Measurements from ENCODE around the gene DLG2.

DNA sequence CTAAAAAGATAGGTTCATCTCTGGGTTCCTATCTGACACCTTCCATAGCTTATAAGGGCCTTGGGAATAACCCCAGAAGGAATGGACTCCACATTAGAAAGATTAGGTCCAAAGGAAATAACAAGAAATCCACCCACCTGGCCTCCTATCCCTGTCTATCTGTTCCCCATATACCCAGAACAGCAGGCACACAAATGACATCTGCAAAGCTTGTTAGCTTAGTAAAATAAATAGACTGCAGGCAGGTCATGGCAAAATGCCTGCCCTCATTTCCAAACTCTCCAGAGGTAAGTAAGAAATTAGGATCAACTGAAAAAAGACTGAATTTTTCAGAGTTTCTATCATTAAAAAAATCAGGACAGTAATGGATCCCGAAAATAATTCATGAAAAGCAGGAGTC is 489.5 kb downstream of the DLG2 start:
- TF ChIP-seq, protein P1, sequence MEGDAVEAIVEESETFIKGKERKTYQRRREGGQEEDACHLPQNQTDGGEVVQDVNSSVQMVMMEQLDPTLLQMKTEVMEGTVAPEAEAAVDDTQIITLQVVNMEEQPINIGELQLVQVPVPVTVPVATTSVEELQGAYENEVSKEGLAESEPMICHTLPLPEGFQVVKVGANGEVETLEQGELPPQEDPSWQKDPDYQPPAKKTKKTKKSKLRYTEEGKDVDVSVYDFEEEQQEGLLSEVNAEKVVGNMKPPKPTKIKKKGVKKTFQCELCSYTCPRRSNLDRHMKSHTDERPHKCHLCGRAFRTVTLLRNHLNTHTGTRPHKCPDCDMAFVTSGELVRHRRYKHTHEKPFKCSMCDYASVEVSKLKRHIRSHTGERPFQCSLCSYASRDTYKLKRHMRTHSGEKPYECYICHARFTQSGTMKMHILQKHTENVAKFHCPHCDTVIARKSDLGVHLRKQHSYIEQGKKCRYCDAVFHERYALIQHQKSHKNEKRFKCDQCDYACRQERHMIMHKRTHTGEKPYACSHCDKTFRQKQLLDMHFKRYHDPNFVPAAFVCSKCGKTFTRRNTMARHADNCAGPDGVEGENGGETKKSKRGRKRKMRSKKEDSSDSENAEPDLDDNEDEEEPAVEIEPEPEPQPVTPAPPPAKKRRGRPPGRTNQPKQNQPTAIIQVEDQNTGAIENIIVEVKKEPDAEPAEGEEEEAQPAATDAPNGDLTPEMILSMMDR (IDR thresholded peaks at IDR 0.05), result no peak
- no peak for TF ChIP-seq POLR2A (IDR thresholded peaks at IDR 0.05; ENCODE audit: low read depth)
